HepG2 (cell line): ENCODE results near the gene DCTN2. TPM values are rescaled to one million over a fixed set of nuclear protein-coding genes. Genes with fewer than 3 reads are reported as not detected.

ENCODE experiments used
- ARNT2 ChIP-seq: sonication (generic); formaldehyde crosslinking; IDR thresholded peaks from 2 replicates; pipeline ENCODE4 v1.8.0; 2022; ENCODE audit warnings: mild to moderate bottlenecking, low read depth, missing genetic modification reagents, moderate library complexity
- CBFB ChIP-seq: sonication (generic); formaldehyde crosslinking; IDR thresholded peaks from 2 replicates; pipeline ENCODE4 v1.4.0; 2020; ENCODE audit warnings: missing genetic modification reagents
- FIP1L1 ChIP-seq: fragments of 200-400 bp; formaldehyde crosslinking; IDR thresholded peaks from 2 replicates; pipeline ENCODE4 v1.6.1; 2018; ENCODE audit warnings: low read depth, mild to moderate bottlenecking, low read length, moderate library complexity, borderline replicate concordance; ENCODE audit not compliant: insufficient read depth
- JDP2 ChIP-seq: sonication (generic); formaldehyde crosslinking; IDR thresholded peaks from 2 replicates; pipeline ENCODE4 v1.8.1; 2022; ENCODE audit warnings: missing genetic modification reagents, borderline replicate concordance
- SMAD9 ChIP-seq: sonication (generic); formaldehyde crosslinking; IDR thresholded peaks from 2 replicates; pipeline ENCODE4 v1.5.1; 2020; ENCODE audit warnings: mild to moderate bottlenecking, missing genetic modification reagents
- SMARCC2 ChIP-seq: fragments of 450-650 bp; IDR thresholded peaks from 2 replicates; pipeline ENCODE4 v1.6.1; 2017; ENCODE audit warnings: antibody characterized with exemption, mild to moderate bottlenecking
- SP1 ChIP-seq, 2 experiments: fragments of 450-650 bp in 1 of 2; sonication (generic) in 1 of 2; formaldehyde crosslinking in 1 of 2; IDR thresholded peaks; 2 replicates each; pipeline versions ENCODE4 v1.4.0 to v1.6.1; 2016 to 2020; ENCODE audit warnings: missing genetic modification reagents in 1 of 2
- TRIM24 ChIP-seq: sonication (generic); formaldehyde crosslinking; IDR thresholded peaks from 2 replicates; pipeline ENCODE4 v1.8.0; 2022; ENCODE audit warnings: mild to moderate bottlenecking, missing genetic modification reagents
- YEATS4 ChIP-seq: sonication (generic); formaldehyde crosslinking; IDR thresholded peaks from 2 replicates; pipeline ENCODE4 v1.4.0; 2020; ENCODE audit warnings: missing genetic modification reagents, borderline replicate concordance
- ZNF17 ChIP-seq: sonication (generic); formaldehyde crosslinking; IDR thresholded peaks from 2 replicates; pipeline ENCODE4 v1.5.0; 2020; ENCODE audit warnings: mild to moderate bottlenecking, missing genetic modification reagents
- ZNF251 ChIP-seq: sonication (generic); formaldehyde crosslinking; IDR thresholded peaks from 2 replicates; pipeline ENCODE4 v1.9.0; 2021; ENCODE audit warnings: mild to moderate bottlenecking, missing genetic modification reagents
- ZNF282 ChIP-seq: fragments of 450-650 bp; IDR thresholded peaks from 2 replicates; pipeline ENCODE4 v1.6.1; 2018; ENCODE audit not compliant: partially characterized antibody
- ZNF432 ChIP-seq: sonication (generic); formaldehyde crosslinking; IDR thresholded peaks from 2 replicates; pipeline ENCODE4 v1.5.0; 2020; ENCODE audit warnings: missing genetic modification reagents, mild to moderate bottlenecking, borderline replicate concordance
- ZNF460 ChIP-seq: sonication (generic); formaldehyde crosslinking; IDR thresholded peaks from 2 replicates; pipeline ENCODE4 v1.5.1; 2020; ENCODE audit warnings: missing genetic modification reagents, mild to moderate bottlenecking, borderline replicate concordance
- ZNF782 ChIP-seq: sonication (generic); formaldehyde crosslinking; IDR thresholded peaks from 2 replicates; pipeline ENCODE4 v1.4.0; 2020; ENCODE audit warnings: missing genetic modification reagents, mild to moderate bottlenecking, borderline replicate concordance
- ZNF891 ChIP-seq: sonication (generic); formaldehyde crosslinking; IDR thresholded peaks from 2 replicates; pipeline ENCODE4 v1.5.0; 2020; ENCODE audit warnings: mild to moderate bottlenecking, missing genetic modification reagents
- polyA plus RNA-seq, 8 experiments: library from polyadenylated mRNA; depleted of rRNA in 3 of 8; stranded (reverse) in 7 of 8; unstranded in 1 of 8; fragments of >200 nt; fragmentation: Illumina TruSeq in 4 of 8; extraction: Trizol in 4 of 8; gene quantifications; 2 replicates each; pipeline versions ENCODE4 v1.2.1 to v1.2.3, GENCODE V29; 2011 to 2016; ENCODE audit warnings: low read depth in 4 of 8, missing spikeins in 1 of 8, mixed read lengths in 1 of 8; ENCODE audit not compliant: insufficient read depth in 1 of 8
- total RNA-seq, 5 experiments: library from RNA; depleted of rRNA; stranded (reverse); fragments of >200 nt; fragmentation: Illumina TruSeq; extraction: Trizol; gene quantifications; 2 replicates each; pipeline ENCODE4 v1.2.3, GENCODE V29; 2016; ENCODE audit warnings: low read depth in 1 of 5
- TF ChIP-seq, protein P1 (sequence below): sonication (generic); formaldehyde crosslinking; IDR thresholded peaks from 2 replicates; pipeline ENCODE4 v1.5.0; 2020; ENCODE audit warnings: missing genetic modification reagents, mild to moderate bottlenecking, borderline replicate concordance
- TF ChIP-seq, protein P2 (sequence below): sonication (generic); formaldehyde crosslinking; IDR thresholded peaks from 2 replicates; pipeline ENCODE4 v1.8.0; 2022; ENCODE audit warnings: missing genetic modification reagents, mild to moderate bottlenecking, moderate library complexity, borderline replicate concordance
- TF ChIP-seq, protein P3 (sequence below): sonication (generic); formaldehyde crosslinking; IDR thresholded peaks from 2 replicates; pipeline ENCODE4 v1.8.0; 2022; ENCODE audit warnings: mild to moderate bottlenecking, missing genetic modification reagents
- TF ChIP-seq, protein P4 (sequence below): sonication (generic); formaldehyde crosslinking; IDR thresholded peaks from 2 replicates; pipeline ENCODE4 v1.5.0; 2020; ENCODE audit warnings: missing genetic modification reagents
- TF ChIP-seq, protein P5 (sequence below): sonication (generic); formaldehyde crosslinking; IDR thresholded peaks from 2 replicates; pipeline ENCODE4 v1.9.0; 2021; ENCODE audit warnings: missing genetic modification reagents, mild to moderate bottlenecking, borderline replicate concordance

Gene DCTN2
- total and polyA plus RNA-seq, 2 of the 13 experiments (the other 11 are each of a cell fraction or from before 2014, with no cell fraction given) = 72.0 to 77.4 TPM

DNA sequence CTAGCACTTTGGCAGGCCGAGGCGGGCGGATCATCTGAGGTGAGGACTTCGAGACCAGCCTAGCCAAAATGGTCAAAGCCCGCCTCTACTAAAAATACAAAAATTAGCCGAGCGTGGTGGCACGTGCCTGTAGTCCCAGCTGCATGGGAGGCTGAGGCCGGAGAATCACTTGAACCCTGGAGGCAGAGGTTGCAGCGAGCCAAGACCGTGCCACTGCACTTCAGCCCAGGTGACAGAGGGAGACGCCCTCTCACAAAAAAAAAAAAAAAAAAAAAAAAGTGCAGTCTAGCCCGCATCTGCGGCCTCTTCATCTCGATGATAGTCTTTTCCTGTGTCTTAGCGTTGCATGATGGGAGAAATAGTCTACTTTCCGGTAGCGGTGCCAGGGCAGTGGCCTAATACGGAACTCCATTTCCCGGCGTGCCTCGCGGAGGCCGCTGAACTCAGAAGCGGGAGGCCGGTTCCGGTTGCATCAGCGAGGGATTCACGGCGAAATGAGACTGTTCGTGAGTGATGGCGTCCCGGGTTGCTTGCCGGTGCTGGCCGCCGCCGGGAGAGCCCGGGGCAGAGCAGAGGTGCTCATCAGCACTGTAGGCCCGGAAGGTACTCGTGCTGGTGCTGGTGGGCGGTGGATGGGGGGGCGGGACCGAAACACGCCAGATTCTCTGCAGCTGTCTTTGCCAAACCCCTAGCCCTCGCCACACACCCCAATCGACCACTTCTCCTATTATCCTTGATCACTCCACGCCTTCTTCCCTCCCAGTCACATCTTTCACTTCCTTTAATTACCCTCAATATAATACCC lies 59.2 kb downstream of the DCTN2 start, which contains the start of gene MARS1 (continued):
- TF ChIP-seq, protein P1, sequence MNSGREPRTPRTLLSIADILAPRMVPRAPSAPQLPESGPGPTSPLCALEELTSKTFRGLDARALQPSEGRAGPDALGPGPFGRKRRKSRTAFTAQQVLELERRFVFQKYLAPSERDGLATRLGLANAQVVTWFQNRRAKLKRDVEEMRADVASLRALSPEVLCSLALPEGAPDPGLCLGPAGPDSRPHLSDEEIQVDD (CRISPR knock-in tag) = no peak
- TF ChIP-seq, protein P2, sequence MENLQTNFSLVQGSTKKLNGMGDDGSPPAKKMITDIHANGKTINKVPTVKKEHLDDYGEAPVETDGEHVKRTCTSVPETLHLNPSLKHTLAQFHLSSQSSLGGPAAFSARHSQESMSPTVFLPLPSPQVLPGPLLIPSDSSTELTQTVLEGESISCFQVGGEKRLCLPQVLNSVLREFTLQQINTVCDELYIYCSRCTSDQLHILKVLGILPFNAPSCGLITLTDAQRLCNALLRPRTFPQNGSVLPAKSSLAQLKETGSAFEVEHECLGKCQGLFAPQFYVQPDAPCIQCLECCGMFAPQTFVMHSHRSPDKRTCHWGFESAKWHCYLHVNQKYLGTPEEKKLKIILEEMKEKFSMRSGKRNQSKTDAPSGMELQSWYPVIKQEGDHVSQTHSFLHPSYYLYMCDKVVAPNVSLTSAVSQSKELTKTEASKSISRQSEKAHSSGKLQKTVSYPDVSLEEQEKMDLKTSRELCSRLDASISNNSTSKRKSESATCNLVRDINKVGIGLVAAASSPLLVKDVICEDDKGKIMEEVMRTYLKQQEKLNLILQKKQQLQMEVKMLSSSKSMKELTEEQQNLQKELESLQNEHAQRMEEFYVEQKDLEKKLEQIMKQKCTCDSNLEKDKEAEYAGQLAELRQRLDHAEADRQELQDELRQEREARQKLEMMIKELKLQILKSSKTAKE (CRISPR knock-in tag) = no peak
- TF ChIP-seq, protein P3, sequence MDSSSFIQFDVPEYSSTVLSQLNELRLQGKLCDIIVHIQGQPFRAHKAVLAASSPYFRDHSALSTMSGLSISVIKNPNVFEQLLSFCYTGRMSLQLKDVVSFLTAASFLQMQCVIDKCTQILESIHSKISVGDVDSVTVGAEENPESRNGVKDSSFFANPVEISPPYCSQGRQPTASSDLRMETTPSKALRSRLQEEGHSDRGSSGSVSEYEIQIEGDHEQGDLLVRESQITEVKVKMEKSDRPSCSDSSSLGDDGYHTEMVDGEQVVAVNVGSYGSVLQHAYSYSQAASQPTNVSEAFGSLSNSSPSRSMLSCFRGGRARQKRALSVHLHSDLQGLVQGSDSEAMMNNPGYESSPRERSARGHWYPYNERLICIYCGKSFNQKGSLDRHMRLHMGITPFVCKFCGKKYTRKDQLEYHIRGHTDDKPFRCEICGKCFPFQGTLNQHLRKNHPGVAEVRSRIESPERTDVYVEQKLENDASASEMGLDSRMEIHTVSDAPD (CRISPR knock-in tag) = no peak
- TF ChIP-seq TRIM24 (CRISPR knock-in tag) (no peak), ZNF460 (CRISPR knock-in tag) (no peak; the same call in 1 of the 2 replicates), ZNF432 (CRISPR knock-in tag) (no peak), ZNF891 (CRISPR knock-in tag) (0 out of 2 replicates have a peak, but pooled peaks have one; percentile 40), ARNT2 (CRISPR knock-in tag) (no peak), ZNF282 (no peak), CBFB (CRISPR knock-in tag) (0 out of 2 replicates have a peak, but pooled peaks have one; percentile 29), JDP2 (no peak), FIP1L1 (no peak), ZNF17 (no peak), ZNF251 (CRISPR knock-in tag) (no peak), SMARCC2 (no peak), SP1 (IDR thresholded peaks at IDR 0.05) (no peak), SP1 (CRISPR knock-in tag; IDR thresholded peaks at IDR 0.05) (no peak), SMAD9 (CRISPR knock-in tag) (no peak), ZNF782 (no peak), YEATS4 (CRISPR knock-in tag) (peak; percentile 95)
- TF ChIP-seq, protein P4, sequence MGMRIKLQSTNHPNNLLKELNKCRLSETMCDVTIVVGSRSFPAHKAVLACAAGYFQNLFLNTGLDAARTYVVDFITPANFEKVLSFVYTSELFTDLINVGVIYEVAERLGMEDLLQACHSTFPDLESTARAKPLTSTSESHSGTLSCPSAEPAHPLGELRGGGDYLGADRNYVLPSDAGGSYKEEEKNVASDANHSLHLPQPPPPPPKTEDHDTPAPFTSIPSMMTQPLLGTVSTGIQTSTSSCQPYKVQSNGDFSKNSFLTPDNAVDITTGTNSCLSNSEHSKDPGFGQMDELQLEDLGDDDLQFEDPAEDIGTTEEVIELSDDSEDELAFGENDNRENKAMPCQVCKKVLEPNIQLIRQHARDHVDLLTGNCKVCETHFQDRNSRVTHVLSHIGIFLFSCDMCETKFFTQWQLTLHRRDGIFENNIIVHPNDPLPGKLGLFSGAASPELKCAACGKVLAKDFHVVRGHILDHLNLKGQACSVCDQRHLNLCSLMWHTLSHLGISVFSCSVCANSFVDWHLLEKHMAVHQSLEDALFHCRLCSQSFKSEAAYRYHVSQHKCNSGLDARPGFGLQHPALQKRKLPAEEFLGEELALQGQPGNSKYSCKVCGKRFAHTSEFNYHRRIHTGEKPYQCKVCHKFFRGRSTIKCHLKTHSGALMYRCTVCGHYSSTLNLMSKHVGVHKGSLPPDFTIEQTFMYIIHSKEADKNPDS (CRISPR knock-in tag) = no peak
- TF ChIP-seq, protein P5, sequence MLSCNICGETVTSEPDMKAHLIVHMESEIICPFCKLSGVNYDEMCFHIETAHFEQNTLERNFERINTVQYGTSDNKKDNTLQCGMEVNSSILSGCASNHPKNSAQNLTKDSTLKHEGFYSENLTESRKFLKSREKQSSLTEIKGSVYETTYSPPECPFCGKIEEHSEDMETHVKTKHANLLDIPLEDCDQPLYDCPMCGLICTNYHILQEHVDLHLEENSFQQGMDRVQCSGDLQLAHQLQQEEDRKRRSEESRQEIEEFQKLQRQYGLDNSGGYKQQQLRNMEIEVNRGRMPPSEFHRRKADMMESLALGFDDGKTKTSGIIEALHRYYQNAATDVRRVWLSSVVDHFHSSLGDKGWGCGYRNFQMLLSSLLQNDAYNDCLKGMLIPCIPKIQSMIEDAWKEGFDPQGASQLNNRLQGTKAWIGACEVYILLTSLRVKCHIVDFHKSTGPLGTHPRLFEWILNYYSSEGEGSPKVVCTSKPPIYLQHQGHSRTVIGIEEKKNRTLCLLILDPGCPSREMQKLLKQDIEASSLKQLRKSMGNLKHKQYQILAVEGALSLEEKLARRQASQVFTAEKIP = no peak
